B cell (primary cell): Measurements from ENCODE around the gene TTLL5. TPM values are rescaled to one million over a fixed set of nuclear protein-coding genes. Genes with fewer than 3 reads are reported as not detected.

ENCODE experiments used
- ATAC-seq: fragments of 200-7000 bp; cut with Tn5 transposase; one replicate; pipeline ENCODE4 v1.10.0; 2021; ENCODE audit warnings: low read depth, mild to moderate bottlenecking, moderate number of reproducible peaks, moderate library complexity
- CTCF ChIA-PET: fragments of 350-600 bp; sonication (Branson Sonifier 250); formaldehyde crosslinking; loops from one replicate; lab custom pipeline; 2021; ENCODE audit warnings: antibody characterized with exemption, inconsistent platforms; lab: Charles Lee
- POLR2A ChIA-PET: fragments of 350-600 bp; sonication (Branson Sonifier 250); formaldehyde crosslinking; loops from one replicate; lab custom pipeline; 2021; ENCODE audit warnings: antibody characterized with exemption; lab: Charles Lee
- DNase-seq: peaks from one replicate; pipeline ENCODE4 v3.0.0; 2013
- H2AFZ ChIP-seq: 2 replicates; pipeline ENCODE4 v1.6.1; 2012; ENCODE audit warnings: mild to moderate bottlenecking, low read depth, low read length; ENCODE audit not compliant: insufficient read depth, poor library complexity, severe bottlenecking
- H3K27ac ChIP-seq, 2 donors: 1 replicate in 1 of 2; 2 replicates in 1 of 2; pipeline ENCODE4 v1.5.1; 2012 to 2013; ENCODE audit warnings: low read length in 2 of 2, mild to moderate bottlenecking in 2 of 2, moderate library complexity in 1 of 2
- H3K27me3 ChIP-seq, 4 experiments: fragments of 200-600 bp in 1 of 4; sonication (generic) in 1 of 4; replicated peaks in 1 of 4; 1 replicate in 2 of 4; 2 replicates in 2 of 4; pipeline versions ENCODE4 v1.6.1 to v1.7.0; 2013 to 2016; ENCODE audit warnings: low read length in 3 of 4, mild to moderate bottlenecking in 2 of 4, mixed read lengths in 1 of 4, moderate library complexity in 1 of 4; ENCODE audit not compliant: insufficient read depth in 4 of 4, control insufficient read depth in 3 of 4; ENCODE audit errors: control extremely low read depth in 1 of 4
- H3K36me3 ChIP-seq, 2 experiments: replicated peaks in 1 of 2; 1 replicate in 1 of 2; 2 replicates in 1 of 2; pipeline versions ENCODE4 v1.6.1 to v1.7.1; 2013; ENCODE audit warnings: low read length in 1 of 2; ENCODE audit not compliant: insufficient read depth in 2 of 2, control insufficient read depth in 1 of 2; ENCODE audit errors: control extremely low read depth in 1 of 2, extremely low read depth in 1 of 2
- H3K4me1 ChIP-seq, 2 donors: fragments of 200-600 bp in 1 of 2; sonication (generic) in 1 of 2; 1 replicate in 1 of 2; 2 replicates in 1 of 2; pipeline versions ENCODE4 v1.5.1 to v1.6.1; 2013 to 2017; ENCODE audit warnings: low read length in 2 of 2; ENCODE audit not compliant: control insufficient read depth in 2 of 2, insufficient read depth in 2 of 2
- H3K4me2 ChIP-seq: replicated peaks from 2 replicates; pipeline ENCODE3; 2012; ENCODE audit warnings: mild to moderate bottlenecking, low read depth, low read length; ENCODE audit not compliant: poor library complexity, severe bottlenecking
- H3K4me3 ChIP-seq, 5 experiments: fragments of 200-600 bp in 1 of 5; sonication (generic) in 1 of 5; 1 replicate in 3 of 5; 2 replicates in 2 of 5; pipeline versions ENCODE4 v1.5.1 to v1.7.0; 2011 to 2016; ENCODE audit warnings: low read length in 4 of 5, mild to moderate bottlenecking in 4 of 5, low read depth in 2 of 5, control low read depth in 1 of 5, moderate library complexity in 1 of 5; ENCODE audit not compliant: insufficient read depth in 1 of 5; ENCODE audit errors: control extremely low read depth in 1 of 5, extremely low read depth in 1 of 5
- H3K79me2 ChIP-seq: fragments of 200-600 bp; sonication (generic); one replicate; pipeline ENCODE4 v1.6.0; 2016; ENCODE audit warnings: low read length; ENCODE audit not compliant: control insufficient read depth, insufficient read depth
- H3K9ac ChIP-seq: fragments of 200-600 bp; sonication (generic); 2 replicates; pipeline ENCODE4 v1.6.1; 2017; ENCODE audit warnings: mild to moderate bottlenecking, low read length, moderate library complexity
- H3K9me3 ChIP-seq, 3 donors: one replicate each; pipeline versions ENCODE4 v1.6.1 to v1.7.1; 2013; ENCODE audit warnings: low read length in 2 of 3; ENCODE audit not compliant: control insufficient read depth in 2 of 3, insufficient read depth in 1 of 3; ENCODE audit errors: control extremely low read depth in 1 of 3
- H4K20me1 ChIP-seq: 2 replicates; pipeline ENCODE4 v1.6.0; 2012; ENCODE audit warnings: mild to moderate bottlenecking, low read length; ENCODE audit not compliant: insufficient read depth, control insufficient read depth, poor library complexity, severe bottlenecking
- H3K27ac Mint-ChIP-seq: one replicate; pipeline ENCODE4 v1.8.0; 2021; ENCODE audit warnings: mixed read lengths
- H3K27me3 Mint-ChIP-seq: one replicate; pipeline ENCODE4 v1.8.0; 2021; ENCODE audit warnings: mixed read lengths
- H3K4me1 Mint-ChIP-seq: one replicate; pipeline ENCODE4 v1.8.0; 2021; ENCODE audit warnings: mixed read lengths
- H3K4me3 Mint-ChIP-seq: one replicate; pipeline ENCODE4 v1.8.0; 2021; ENCODE audit warnings: mixed read lengths
- H3K9me3 Mint-ChIP-seq: one replicate; pipeline ENCODE4 v1.8.0; 2022; ENCODE audit warnings: mixed read lengths; ENCODE audit not compliant: insufficient read depth
- EZH2 ChIP-seq: IDR thresholded peaks from 2 replicates; pipeline ENCODE4 v1.6.1; 2012; ENCODE audit warnings: borderline replicate concordance, low read depth, mild to moderate bottlenecking, moderate library complexity, low read length; ENCODE audit not compliant: insufficient read depth, poor library complexity, severe bottlenecking
- WGBS: methylation state at CpG from one replicate; pipeline ENCODE4 v1.1.5; 2013; ENCODE audit warnings: missing lambda C conversion rate; ENCODE audit not compliant: insufficient coverage; 5-methylcytosine and 5-hydroxymethylcytosine counted together
- intact Hi-C: fragments of 100-400 bp; cut with micrococcal nuclease; formaldehyde crosslinking; loops from one replicate; pipeline ENCODE4 v1.10.0; 2022
- polyA plus RNA-seq: library from polyadenylated mRNA; depleted of rRNA; stranded (reverse); fragments of >200 nt; gene quantifications from 2 replicates; pipeline ENCODE4 v1.2.3, GENCODE V29; 2012
- total RNA-seq, 2 donors: library from RNA; stranded (reverse); fragments of 120-200 nt in 1 of 2; gene quantifications; 1 replicate in 1 of 2; 2 replicates in 1 of 2; pipeline versions ENCODE4 v1.2.3 to v1.2.4, GENCODE V29; 2013 to 2022
- TF ChIP-seq, protein P1 (sequence below): fragments of 200-600 bp; IDR thresholded peaks from one replicate; pipeline ENCODE4 v1.8.0; 2022; ENCODE audit warnings: antibody characterized with exemption, mild to moderate bottlenecking

TTLL5 gene
- total and polyA plus RNA-seq, 2 donors (not counting 1 experiment from before 2014, with no cell fraction given), result 10.9 to 50.9 TPM

DNA sequence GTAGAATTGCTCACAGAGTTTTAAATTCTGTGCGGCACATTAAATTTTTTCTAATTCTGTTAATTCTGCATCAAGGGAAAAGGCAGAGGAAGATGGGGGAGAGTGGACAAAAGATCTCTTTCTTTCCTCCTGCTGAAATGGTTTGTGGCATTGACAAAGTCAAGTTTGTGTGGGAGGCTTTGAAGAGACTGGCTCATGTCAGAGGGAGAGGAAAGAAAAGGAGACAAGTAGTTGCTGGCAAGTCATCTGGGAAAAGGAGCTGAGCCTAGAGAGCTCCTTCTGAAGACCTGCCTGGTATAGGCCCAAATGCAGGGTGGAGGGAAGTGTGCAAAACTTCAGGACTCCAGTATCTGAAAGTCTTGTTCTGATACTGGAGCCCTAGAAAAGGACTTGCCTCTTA is 36.3 kb downstream of the TTLL5 start:
- no peaks in the 10 kb centered on the region for H3K79me2 ChIP-seq
- POLR2A ChIA-PET, result no interaction called here
- no peaks in the 10 kb centered on the region for H3K4me1 ChIP-seq
- WGBS, result no CpG with 5 or more reads among the region's 1 CpG
- no peaks in the 10 kb centered on the region for H4K20me1 ChIP-seq
- intact Hi-C loops, result no loop called here
- Mint-ChIP-seq H3K4me1 (peaks cover 4% of the 10 kb centered on the region), H3K27ac (no peak overlapping the region), H3K4me3 (no peak overlapping the region), H3K9me3 (peaks cover 3% of the 10 kb centered on the region), H3K27me3 (no peaks in the 10 kb centered on the region)
- no peak overlapping the region for H3K4me3 ChIP-seq
- CTCF ChIA-PET, result no interaction called here
- no peaks in the 10 kb centered on the region for H3K27me3 ChIP-seq
- no peak overlapping the region for H3K27ac ChIP-seq
- H3K9me3 ChIP-seq, result peaks cover 0 to 9% (median 0%) of the 10 kb centered on the region in 3 donors
- no peak overlapping the region for H2AFZ ChIP-seq
- no peak overlapping the region for H3K9ac ChIP-seq
- no peak for ATAC-seq
- H3K4me2 ChIP-seq, result no peak overlapping the region
- TF ChIP-seq, protein P1, sequence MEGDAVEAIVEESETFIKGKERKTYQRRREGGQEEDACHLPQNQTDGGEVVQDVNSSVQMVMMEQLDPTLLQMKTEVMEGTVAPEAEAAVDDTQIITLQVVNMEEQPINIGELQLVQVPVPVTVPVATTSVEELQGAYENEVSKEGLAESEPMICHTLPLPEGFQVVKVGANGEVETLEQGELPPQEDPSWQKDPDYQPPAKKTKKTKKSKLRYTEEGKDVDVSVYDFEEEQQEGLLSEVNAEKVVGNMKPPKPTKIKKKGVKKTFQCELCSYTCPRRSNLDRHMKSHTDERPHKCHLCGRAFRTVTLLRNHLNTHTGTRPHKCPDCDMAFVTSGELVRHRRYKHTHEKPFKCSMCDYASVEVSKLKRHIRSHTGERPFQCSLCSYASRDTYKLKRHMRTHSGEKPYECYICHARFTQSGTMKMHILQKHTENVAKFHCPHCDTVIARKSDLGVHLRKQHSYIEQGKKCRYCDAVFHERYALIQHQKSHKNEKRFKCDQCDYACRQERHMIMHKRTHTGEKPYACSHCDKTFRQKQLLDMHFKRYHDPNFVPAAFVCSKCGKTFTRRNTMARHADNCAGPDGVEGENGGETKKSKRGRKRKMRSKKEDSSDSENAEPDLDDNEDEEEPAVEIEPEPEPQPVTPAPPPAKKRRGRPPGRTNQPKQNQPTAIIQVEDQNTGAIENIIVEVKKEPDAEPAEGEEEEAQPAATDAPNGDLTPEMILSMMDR, result no peak
- no peak for TF ChIP-seq EZH2
- no peak for DNase-seq
- H3K36me3 ChIP-seq, result peaks cover 3 to 27% of the 10 kb centered on the region in 2 experiments

- WGBS, result 100% methylated on average over 1 of the region's 2 CpGs
- H3K4me3 ChIP-seq, result no peak overlapping the region
- DNase-seq, result no peak
- Mint-ChIP-seq H3K4me1 (peaks cover 4% of the 10 kb centered on the region), H3K4me3 (no peak overlapping the region), H3K27me3 (no peaks in the 10 kb centered on the region), H3K9me3 (peaks cover 3% of the 10 kb centered on the region), H3K27ac (no peak overlapping the region)
- no peak overlapping the region for H3K4me2 ChIP-seq
- CTCF ChIA-PET, result no interaction called here
- POLR2A ChIA-PET, result no interaction called here
- no peaks in the 10 kb centered on the region for H3K4me1 ChIP-seq
- H3K27ac ChIP-seq, result no peak overlapping the region
- no peaks in the 10 kb centered on the region for H4K20me1 ChIP-seq
- intact Hi-C loops, result no loop called here
- H2AFZ ChIP-seq, result no peak overlapping the region
- H3K9ac ChIP-seq, result no peak overlapping the region
- H3K79me2 ChIP-seq, result no peaks in the 10 kb centered on the region
- no peak for ATAC-seq
- TF ChIP-seq, protein P1, result no peak
- TF ChIP-seq EZH2, result no peak
- no peaks in the 10 kb centered on the region for H3K27me3 ChIP-seq
- peaks cover 0 to 9% (median 0%) of the 10 kb centered on the region in 3 donors for H3K9me3 ChIP-seq
- peaks cover 3 to 26% of the 10 kb centered on the region in 2 experiments for H3K36me3 ChIP-seq
Observed at GRCh38 chr14:75697918-75698317, 36.9 kb downstream of the TTLL5 start.
